ENCODE measurements around the gene CAMK2A.

DNA sequence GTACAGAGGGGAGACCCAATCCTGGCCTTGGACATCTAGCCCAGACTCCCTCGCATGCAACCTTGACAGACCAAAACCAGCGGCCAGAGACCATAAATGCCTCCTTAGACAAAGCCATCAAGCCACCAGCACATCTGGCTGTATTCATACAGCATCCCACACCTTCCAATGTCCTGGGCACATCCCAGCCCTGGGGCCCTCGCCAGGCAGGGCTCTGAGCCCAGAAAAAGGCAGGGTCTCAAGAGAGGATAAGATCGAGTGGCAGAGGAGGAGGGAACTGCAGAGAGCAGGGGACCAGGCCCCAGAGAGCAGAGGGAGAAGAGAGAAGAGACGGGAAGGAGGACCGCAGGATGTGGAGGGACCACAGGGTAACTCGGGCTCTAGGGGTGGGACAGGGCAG, 45.4 kb downstream of the CAMK2A start:
- TF ChIP-seq MXI1 (IDR thresholded peaks at IDR 0.05; ENCODE audit: borderline replicate concordance, low read depth, low read length), result no peak
- TF ChIP-seq, protein P1, sequence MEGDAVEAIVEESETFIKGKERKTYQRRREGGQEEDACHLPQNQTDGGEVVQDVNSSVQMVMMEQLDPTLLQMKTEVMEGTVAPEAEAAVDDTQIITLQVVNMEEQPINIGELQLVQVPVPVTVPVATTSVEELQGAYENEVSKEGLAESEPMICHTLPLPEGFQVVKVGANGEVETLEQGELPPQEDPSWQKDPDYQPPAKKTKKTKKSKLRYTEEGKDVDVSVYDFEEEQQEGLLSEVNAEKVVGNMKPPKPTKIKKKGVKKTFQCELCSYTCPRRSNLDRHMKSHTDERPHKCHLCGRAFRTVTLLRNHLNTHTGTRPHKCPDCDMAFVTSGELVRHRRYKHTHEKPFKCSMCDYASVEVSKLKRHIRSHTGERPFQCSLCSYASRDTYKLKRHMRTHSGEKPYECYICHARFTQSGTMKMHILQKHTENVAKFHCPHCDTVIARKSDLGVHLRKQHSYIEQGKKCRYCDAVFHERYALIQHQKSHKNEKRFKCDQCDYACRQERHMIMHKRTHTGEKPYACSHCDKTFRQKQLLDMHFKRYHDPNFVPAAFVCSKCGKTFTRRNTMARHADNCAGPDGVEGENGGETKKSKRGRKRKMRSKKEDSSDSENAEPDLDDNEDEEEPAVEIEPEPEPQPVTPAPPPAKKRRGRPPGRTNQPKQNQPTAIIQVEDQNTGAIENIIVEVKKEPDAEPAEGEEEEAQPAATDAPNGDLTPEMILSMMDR (conservative IDR thresholded peaks at IDR 0.05; ENCODE audit: low read depth, low read length), result no peak
- TF ChIP-seq, protein P2, sequence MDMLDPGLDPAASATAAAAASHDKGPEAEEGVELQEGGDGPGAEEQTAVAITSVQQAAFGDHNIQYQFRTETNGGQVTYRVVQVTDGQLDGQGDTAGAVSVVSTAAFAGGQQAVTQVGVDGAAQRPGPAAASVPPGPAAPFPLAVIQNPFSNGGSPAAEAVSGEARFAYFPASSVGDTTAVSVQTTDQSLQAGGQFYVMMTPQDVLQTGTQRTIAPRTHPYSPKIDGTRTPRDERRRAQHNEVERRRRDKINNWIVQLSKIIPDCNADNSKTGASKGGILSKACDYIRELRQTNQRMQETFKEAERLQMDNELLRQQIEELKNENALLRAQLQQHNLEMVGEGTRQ (IDR thresholded peaks at IDR 0.05; ENCODE audit: low read depth, low read length), result no peak
- no peak for TF ChIP-seq POLR2A (IDR thresholded peaks at IDR 0.05; ENCODE audit: low read depth, low read length)
- TF ChIP-seq, protein P3, sequence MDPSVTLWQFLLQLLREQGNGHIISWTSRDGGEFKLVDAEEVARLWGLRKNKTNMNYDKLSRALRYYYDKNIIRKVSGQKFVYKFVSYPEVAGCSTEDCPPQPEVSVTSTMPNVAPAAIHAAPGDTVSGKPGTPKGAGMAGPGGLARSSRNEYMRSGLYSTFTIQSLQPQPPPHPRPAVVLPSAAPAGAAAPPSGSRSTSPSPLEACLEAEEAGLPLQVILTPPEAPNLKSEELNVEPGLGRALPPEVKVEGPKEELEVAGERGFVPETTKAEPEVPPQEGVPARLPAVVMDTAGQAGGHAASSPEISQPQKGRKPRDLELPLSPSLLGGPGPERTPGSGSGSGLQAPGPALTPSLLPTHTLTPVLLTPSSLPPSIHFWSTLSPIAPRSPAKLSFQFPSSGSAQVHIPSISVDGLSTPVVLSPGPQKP (IDR thresholded peaks at IDR 0.05; ENCODE audit: borderline replicate concordance, low read depth, low read length), result no peak
- TF ChIP-seq NFE2L2 (IDR thresholded peaks at IDR 0.05; ENCODE audit: low read depth, low read length), result no peak
- TF ChIP-seq RAD21 (IDR thresholded peaks at IDR 0.05; ENCODE audit: low read length), result no peak
- TF ChIP-seq MAFK (IDR thresholded peaks at IDR 0.05; ENCODE audit: low read depth, low read length), result no peak
- no peak for TF ChIP-seq SMC3 (IDR thresholded peaks at IDR 0.05; ENCODE audit: low read depth, low read length)
- TF ChIP-seq RFX5 (IDR thresholded peaks at IDR 0.05; ENCODE audit: low read depth, low read length), result no peak
- TF ChIP-seq CEBPB (IDR thresholded peaks at IDR 0.05; ENCODE audit: low read depth, low read length), result no peak
- no peak for TF ChIP-seq BHLHE40 (IDR thresholded peaks at IDR 0.05; ENCODE audit: low read depth, low read length)

Measured in IMR-90 (cell line).